HepG2 (cell line): Measurements from ENCODE around the gene TRAF4. TPM values are rescaled to one million over a fixed set of nuclear protein-coding genes. Genes with fewer than 3 reads are reported as not detected.
A peak's percentile ranks its signal among the peaks of the same experiment; 100 is the strongest.

Experiments
- ARNT2 ChIP-seq: sonication (generic); formaldehyde crosslinking; IDR thresholded peaks from 2 replicates; pipeline ENCODE4 v1.8.0; 2022; ENCODE audit warnings: mild to moderate bottlenecking, low read depth, missing genetic modification reagents, moderate library complexity
- FOXK1 ChIP-seq: sonication (generic); formaldehyde crosslinking; IDR thresholded peaks from 2 replicates; pipeline ENCODE4 v1.4.0; 2020; ENCODE audit warnings: low read depth, missing genetic modification reagents, borderline replicate concordance
- LCORL ChIP-seq, 2 experiments: fragments of 450-650 bp in 1 of 2; sonication (generic) in 1 of 2; formaldehyde crosslinking in 1 of 2; IDR thresholded peaks; 2 replicates each; pipeline versions ENCODE4 v1.5.0 to v1.6.1; 2017 to 2020; ENCODE audit warnings: antibody characterized with exemption in 1 of 2, missing genetic modification reagents in 1 of 2
- MAX ChIP-seq: IDR thresholded peaks from 2 replicates; pipeline ENCODE4 v1.6.1; 2012; ENCODE audit warnings: inconsistent platforms
- MAZ ChIP-seq, 2 experiments: sonication (generic) in 1 of 2; formaldehyde crosslinking in 1 of 2; IDR thresholded peaks; 2 replicates each; pipeline versions ENCODE4 v1.5.0 to v1.6.1; 2012 to 2020; ENCODE audit warnings: low read depth in 2 of 2, mild to moderate bottlenecking in 2 of 2, borderline replicate concordance in 1 of 2, improper control_type of control experiment in 1 of 2, low read length in 1 of 2, missing genetic modification reagents in 1 of 2, moderate library complexity in 1 of 2
- MLX ChIP-seq: IDR thresholded peaks from 2 replicates; pipeline ENCODE4 v1.6.1; 2016
- MXD4 ChIP-seq: IDR thresholded peaks from 2 replicates; pipeline ENCODE4 v1.6.1; 2016; ENCODE audit warnings: mild to moderate bottlenecking, missing biosample characterization, missing genetic modification reagents
- NFE2L2 ChIP-seq: fragments of 150-350 bp; IDR thresholded peaks from 2 replicates; pipeline ENCODE4 v1.6.1; 2014; ENCODE audit warnings: low read length
- PRDM15 ChIP-seq: sonication (generic); formaldehyde crosslinking; IDR thresholded peaks from 2 replicates; pipeline ENCODE4 v1.4.0; 2020; ENCODE audit warnings: missing genetic modification reagents
- RFX1 ChIP-seq: fragments of 450-650 bp; IDR thresholded peaks from 2 replicates; pipeline ENCODE4 v1.6.1; 2017
- SAP130 ChIP-seq: IDR thresholded peaks from 2 replicates; pipeline ENCODE4 v1.6.1; 2016; ENCODE audit warnings: low read depth
- SRY ChIP-seq: sonication (generic); formaldehyde crosslinking; IDR thresholded peaks from 2 replicates; pipeline ENCODE4 v1.8.0; 2022; ENCODE audit warnings: mild to moderate bottlenecking, missing genetic modification reagents
- TFDP1 ChIP-seq: IDR thresholded peaks from 2 replicates; pipeline ENCODE4 v1.6.1; 2016; ENCODE audit warnings: missing compliant biosample characterization, missing genetic modification reagents, borderline replicate concordance
- ZBTB20 ChIP-seq: sonication (generic); formaldehyde crosslinking; IDR thresholded peaks from 2 replicates; pipeline ENCODE4 v1.8.1; 2023; ENCODE audit warnings: missing genetic modification reagents, low read depth, mild to moderate bottlenecking, borderline replicate concordance
- ZNF503 ChIP-seq: sonication (generic); formaldehyde crosslinking; IDR thresholded peaks from 2 replicates; pipeline ENCODE4 v1.4.0; 2020; ENCODE audit warnings: missing genetic modification reagents
- ZNF546 ChIP-seq: sonication (generic); formaldehyde crosslinking; conservative IDR thresholded peaks from 2 replicates; pipeline ENCODE4 v1.8.1; 2023; ENCODE audit warnings: mild to moderate bottlenecking, missing genetic modification reagents
- ZNF619 ChIP-seq: sonication (generic); formaldehyde crosslinking; IDR thresholded peaks from 2 replicates; pipeline ENCODE4 v1.4.0; 2020; ENCODE audit warnings: mild to moderate bottlenecking, missing genetic modification reagents
- ZNF781 ChIP-seq: sonication (generic); formaldehyde crosslinking; IDR thresholded peaks from 2 replicates; pipeline ENCODE4 v1.5.1; 2020; ENCODE audit warnings: borderline replicate concordance, mild to moderate bottlenecking, missing genetic modification reagents; ENCODE audit errors: not compliant biosample characterization
- ZNF792 ChIP-seq: IDR thresholded peaks from 2 replicates; pipeline ENCODE4 v1.6.1; 2016
- polyA plus RNA-seq, 8 experiments: library from polyadenylated mRNA; depleted of rRNA in 3 of 8; stranded (reverse) in 7 of 8; unstranded in 1 of 8; fragments of >200 nt; fragmentation: Illumina TruSeq in 4 of 8; extraction: Trizol in 4 of 8; gene quantifications; 2 replicates each; pipeline versions ENCODE4 v1.2.1 to v1.2.3, GENCODE V29; 2011 to 2016; ENCODE audit warnings: low read depth in 4 of 8, missing spikeins in 1 of 8, mixed read lengths in 1 of 8; ENCODE audit not compliant: insufficient read depth in 1 of 8
- total RNA-seq, 5 experiments: library from RNA; depleted of rRNA; stranded (reverse); fragments of >200 nt; fragmentation: Illumina TruSeq; extraction: Trizol; gene quantifications; 2 replicates each; pipeline ENCODE4 v1.2.3, GENCODE V29; 2016; ENCODE audit warnings: low read depth in 1 of 5

TRAF4 gene
- total and polyA plus RNA-seq, 2 of the 13 experiments (the other 11 are each of a cell fraction or from before 2014, with no cell fraction given): 86.0 to 89.9 TPM

- TF ChIP-seq RFX1 (no peak), ZBTB20 (CRISPR knock-in tag) (no peak), FOXK1 (CRISPR knock-in tag) (peak; percentile 31; the same call in 1 of the 2 replicates), MLX (CRISPR knock-in tag) (no peak), MAZ (IDR thresholded peaks at IDR 0.05; ENCODE audit: borderline replicate concordance, low read depth, low read length) (peak; percentile 99), MAZ (CRISPR knock-in tag; IDR thresholded peaks at IDR 0.05; ENCODE audit: low read depth) (peak; percentile 92), NFE2L2 (no peak), ARNT2 (CRISPR knock-in tag) (no peak), SRY (CRISPR knock-in tag) (0 out of 2 replicates have a peak, but pooled peaks have one; percentile 55), PRDM15 (no peak), MAX (peak; percentile 27), ZNF503 (CRISPR knock-in tag) (peak; percentile 19; the same call in 1 of the 2 replicates), ZNF792 (CRISPR knock-in tag) (0 out of 2 replicates have a peak, but pooled peaks have one; percentile 18), ZNF781 (CRISPR knock-in tag) (peak; percentile 23), TFDP1 (CRISPR knock-in tag) (peak; percentile 47; the same call in 1 of the 2 replicates), MXD4 (0 out of 2 replicates have a peak, but pooled peaks have one; percentile 38), ZNF546 (CRISPR knock-in tag) (0 out of 2 replicates have a peak, but pooled peaks have one; percentile 5), ZNF619 (0 out of 2 replicates have a peak, but pooled peaks have one; percentile 62), LCORL (IDR thresholded peaks at IDR 0.05) (no peak), LCORL (CRISPR knock-in tag; IDR thresholded peaks at IDR 0.05) (0 out of 2 replicates have a peak, but pooled peaks have one; percentile 40), SAP130 (peak; percentile 81)
Observed at GRCh38 chr17:28744104-28744971, 527 bp downstream of the TRAF4 start (continued).
